NK-92 (cell line): ENCODE results near the gene LGI2.
"Not testable (repeated sequence)": the region's sequence is repeated elsewhere in the genome, so short reads cannot be mapped to it uniquely, and the experiment has no call there.

ENCODE experiments used
- DNase-seq: peaks from one replicate; lab custom pipeline; 2025; ENCODE audit not compliant: unreplicated experiment; lab: John Stamatoyannopoulos, UW

Gene LGI2

GRCh38 chr4:25030277-25031076, at the start of gene LGI2:
Gene LGI2, minus strand, starts transcription at chr4:25030946. Its CDS starts 253 bp downstream, at chr4:25030693.
- DNase-seq = no peak

GRCh38 chr4:25078523-25078922, 47.8 kb upstream of the LGI2 start:
- no peak for DNase-seq

GRCh38 chr4:25076625-25077398, 46.1 kb upstream of the LGI2 start:
- no peak for DNase-seq

- no peak for DNase-seq
Measured at GRCh38 chr4:25075851-25076250, 45.1 kb upstream of the LGI2 start.

GRCh38 chr4:25075129-25075528, 44.4 kb upstream of the LGI2 start:
- no peak for DNase-seq

DNA sequence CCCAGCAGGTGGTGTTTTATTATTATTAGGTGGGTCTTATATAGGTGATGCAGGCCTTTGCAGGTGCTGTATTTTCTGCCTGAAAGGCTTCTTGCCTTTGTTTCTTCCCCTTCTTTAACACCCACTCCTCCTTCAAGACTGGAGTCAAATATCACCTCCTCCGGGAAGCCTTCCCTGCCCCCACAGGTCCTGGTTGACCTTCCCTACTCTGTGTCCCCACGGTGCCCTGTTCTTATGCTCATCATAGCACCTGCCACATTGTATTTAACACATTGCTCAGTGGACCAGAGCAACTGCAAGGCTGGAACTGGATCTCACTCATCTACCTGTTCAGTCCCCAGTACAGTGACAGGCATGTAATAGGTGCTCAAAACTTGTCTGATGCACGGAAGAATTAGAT, 39.8 kb upstream of the LGI2 start:
- no peak for DNase-seq

- no peak for DNase-seq
Measured at GRCh38 chr4:25069014-25069413, 38.3 kb upstream of the LGI2 start.

GRCh38 chr4:25068386-25068785, 37.6 kb upstream of the LGI2 start:
- DNase-seq = no peak

DNA sequence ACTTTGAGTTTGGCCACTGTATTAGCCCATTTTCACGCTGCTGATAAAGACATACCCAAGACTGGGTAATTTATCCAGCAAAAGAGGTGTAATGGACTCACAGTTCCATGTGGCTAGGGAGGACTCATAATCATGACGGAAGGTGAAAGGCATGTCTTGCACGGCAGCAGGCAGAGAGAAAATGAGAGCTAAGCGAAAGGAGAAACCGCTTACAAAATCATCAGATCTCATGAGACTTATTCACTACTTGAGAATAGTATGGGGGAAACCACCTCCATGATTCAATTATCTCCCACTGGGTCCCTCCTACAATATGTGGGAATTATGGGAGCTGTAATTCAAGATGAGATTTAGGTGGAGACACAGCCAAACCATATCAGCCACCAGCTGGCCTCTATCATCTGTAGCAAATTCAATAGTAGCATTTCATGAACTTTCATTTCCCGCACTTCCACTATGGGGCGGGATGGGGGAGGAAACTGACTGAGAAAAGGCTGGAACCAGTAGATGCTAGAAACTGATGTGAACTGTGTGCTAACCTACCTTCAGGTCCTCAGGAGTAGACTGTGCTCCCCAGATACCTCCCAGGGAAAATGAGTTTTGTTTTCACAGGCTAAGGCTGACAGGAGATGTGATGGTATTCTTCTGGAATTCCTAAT, 35.3 kb upstream of the LGI2 start:
- no peak for DNase-seq

- no peak for DNase-seq
Measured at GRCh38 chr4:25065431-25065858, 34.7 kb upstream of the LGI2 start.

- DNase-seq = not testable (repeated sequence)
Measured at GRCh38 chr4:25064447-25064846, 33.7 kb upstream of the LGI2 start.

DNA sequence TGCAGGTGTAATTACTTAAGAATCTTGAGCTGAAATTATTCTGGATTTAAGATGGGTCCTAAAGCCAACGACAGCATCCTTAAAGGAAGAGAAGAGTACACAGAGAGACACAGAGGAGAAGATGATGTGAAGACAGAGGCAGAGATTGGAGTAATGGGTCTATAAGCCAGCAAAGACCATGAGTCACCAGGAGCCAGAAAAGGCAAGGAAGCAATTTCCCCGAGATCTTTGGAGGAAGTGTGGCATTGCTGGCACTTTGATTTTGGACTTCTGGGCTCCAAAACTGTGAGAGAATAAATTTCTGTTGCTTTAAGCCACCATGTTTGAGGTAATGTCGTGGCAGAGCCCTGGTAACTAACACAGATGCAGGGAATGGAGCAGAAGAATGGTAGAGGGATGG, 32.4 kb upstream of the LGI2 start:
- DNase-seq = no peak

DNA sequence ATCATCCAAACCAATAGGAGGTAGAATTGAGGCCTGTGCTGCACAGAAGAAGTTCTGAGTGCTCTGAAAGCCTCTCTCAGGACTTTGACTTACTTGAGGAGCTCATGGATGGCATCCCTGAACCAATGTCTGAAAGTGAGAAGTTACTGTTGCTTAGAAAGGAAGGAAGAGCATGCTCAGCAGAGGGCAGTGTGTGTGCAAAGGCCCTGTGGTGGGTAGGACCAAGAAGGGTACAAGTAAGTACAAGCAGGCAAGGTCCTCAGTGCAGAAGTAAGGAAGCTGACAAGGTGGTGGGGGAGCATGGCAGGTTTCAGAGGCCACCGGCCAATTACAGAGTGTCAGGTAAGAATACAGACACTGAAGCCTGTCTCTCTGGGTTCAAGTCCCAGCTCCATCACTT, 31.4 kb upstream of the LGI2 start:
- no peak for DNase-seq

DNA sequence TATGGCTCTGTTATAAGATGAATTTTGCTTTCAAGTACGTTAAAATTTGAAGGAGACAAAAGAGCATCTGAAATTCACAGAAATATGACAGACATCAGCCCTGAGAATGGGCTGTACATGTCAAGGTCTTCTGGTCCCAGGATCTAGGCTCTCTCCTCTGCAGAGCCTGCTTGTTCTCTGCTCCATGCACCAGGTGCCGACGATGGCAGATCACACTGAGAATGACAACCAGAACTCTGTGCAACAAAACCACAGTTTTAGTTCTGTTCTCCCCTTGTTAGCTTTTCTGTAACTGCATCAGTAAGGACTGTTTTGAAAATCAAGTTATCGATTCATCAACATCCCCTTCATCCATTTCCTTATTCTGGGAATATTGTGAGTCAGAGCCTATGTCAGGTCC, 30.9 kb upstream of the LGI2 start:
- no peak for DNase-seq

DNA sequence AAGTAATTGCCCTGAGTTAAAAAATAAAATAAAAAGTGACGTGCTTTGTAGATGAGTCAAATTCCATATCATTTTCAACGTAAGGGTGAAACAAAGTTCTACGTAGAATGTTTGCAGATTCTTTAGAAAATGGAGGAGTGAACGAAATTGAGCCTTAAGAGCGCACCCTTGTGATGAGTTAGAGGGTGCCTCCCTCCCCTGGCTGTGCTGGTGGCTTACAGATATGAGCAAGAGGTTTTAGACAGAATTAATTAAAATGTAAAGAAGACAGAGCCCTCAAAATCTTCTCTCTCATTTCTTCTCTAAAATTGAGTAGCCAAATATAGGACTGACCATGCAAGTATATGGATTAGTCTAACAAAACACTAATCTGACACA, 30.2 kb upstream of the LGI2 start:
- DNase-seq = no peak

DNA sequence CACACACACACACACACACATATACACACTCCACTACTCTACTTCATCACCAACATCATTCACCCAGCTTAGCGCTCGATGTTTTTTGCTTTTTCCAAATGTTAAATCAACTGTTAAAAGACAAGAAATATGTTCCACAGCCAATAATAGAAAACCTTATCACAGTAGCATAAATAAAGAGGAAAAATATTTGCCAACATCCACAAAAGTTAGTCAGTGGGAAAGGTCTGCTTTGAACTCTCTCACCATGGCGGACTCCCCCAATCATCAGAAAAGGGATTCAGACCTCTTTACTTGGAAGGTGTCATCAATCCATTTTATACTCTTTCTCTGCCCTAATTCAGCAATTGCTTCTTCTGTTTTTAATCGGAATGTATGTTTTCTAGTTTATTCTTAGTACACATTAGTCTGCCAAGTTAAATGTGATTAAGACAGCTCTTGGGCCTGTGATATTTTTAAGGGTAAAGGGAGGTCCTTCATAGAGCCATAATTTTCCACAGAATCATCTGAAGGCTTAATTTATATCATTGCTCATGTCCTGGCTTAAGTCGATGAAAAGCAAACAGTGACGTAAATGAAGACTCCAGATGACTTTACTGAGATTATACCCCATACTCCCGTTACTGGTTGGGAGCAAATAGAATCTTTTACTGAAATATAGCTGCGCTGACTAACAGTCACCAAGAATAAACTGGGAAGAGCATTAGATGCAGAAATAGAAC, 29.7 kb upstream of the LGI2 start:
- no peak for DNase-seq

DNA sequence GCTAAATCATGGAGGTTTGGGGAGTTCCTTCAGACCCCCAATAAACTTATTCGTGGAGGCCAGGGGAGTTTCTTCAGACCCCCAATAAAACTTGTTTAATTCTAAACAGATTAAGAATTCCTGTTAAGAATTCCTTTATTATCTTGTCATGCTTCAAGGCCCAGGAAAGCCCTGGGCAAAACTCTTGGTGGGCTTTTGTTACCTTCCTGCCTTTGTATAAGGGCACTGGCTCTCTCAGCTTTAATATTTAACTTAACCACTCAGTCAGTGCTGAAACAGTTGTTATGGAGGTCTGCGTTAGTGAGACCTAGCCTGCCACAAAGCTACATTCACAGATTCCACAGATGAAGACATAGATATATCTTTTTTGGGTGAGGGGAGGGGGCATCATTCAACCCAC, 29.0 kb upstream of the LGI2 start:
- no peak for DNase-seq

DNA sequence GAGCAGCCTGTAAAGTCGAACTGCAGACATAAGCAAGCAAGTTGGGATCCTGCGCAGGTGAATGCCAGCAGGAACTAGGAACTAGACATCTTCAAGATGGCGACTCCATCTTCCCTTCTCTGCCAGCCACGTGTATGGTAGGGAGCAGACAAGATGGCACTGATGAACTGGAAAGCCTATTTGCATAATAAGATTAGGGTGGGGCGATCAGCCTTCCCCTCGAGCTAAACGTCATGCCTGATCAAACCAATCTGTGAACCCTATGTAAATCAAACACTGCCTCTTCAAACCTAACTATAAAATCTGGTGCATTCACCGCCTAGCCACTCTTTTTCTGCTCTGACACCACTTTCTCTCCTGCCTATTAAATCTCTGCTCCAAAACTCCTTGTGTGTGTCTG, 28.1 kb upstream of the LGI2 start:
- no peak for DNase-seq

DNA sequence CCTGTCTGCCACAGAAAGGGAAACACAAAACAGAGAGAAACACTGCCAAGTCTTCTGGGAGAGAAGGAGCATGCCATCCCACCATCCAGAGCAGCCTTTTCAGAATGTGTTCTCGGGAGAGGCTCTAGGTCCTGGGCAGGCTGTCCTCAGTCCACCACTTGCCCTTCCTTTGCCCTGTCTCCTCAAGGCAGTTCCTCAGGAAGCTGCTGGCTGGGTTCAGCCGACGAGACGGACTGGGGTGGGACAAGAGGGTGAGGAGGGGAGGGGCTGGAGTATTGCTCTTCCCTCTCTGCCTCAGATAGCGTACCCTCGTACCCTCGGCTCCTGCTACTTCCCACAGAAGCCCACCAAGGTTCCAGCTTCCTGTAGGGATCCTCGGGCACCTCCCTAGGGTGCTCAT, 26.6 kb upstream of the LGI2 start:
- DNase-seq = no peak

GRCh38 chr4:25052037-25052436, 21.3 kb upstream of the LGI2 start:
- DNase-seq = not testable (repeated sequence)

DNA sequence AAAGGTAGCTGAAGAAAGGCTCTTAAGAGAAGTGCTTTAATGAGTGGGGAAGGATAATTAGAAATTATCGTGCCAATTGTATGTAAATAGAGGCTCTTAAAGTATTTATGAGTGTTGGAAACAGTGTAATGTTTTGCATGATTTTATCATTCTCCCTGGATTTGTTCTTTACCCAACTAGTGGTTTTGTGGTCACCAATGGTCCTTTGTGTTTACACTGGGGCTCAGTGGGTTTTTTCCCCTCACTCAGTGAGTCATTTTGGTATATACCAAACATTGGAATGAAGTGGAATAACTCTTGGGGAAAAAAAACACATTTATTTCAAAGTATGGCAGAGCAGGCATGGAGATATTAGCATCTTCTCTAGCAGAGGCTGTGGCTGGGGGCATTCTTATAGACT, 20.8 kb upstream of the LGI2 start:
- no peak for DNase-seq
